ENCODE data around the gene CSRNP3.

DNA sequence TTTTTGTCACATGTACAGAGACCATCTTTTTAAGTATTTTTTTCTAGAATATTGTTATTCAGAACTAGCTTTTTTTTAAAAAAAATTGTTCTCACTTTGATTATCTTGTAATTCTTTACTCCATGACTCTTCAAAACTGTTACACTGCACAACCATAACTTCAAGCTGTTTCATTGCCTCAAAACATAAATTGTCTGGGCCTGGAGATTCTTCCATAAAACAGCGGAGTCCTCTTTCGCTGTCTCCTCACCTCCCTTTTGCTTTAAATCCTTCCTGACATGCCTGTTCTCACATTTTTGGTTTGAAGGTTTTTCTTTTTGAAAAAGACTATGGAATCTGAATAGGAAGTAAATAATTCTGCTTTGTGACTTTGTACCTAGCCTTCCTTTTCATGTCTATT is 197.9 kb downstream of the CSRNP3 start:
- TF ChIP-seq POLR2A (IDR thresholded peaks at IDR 0.05), result no peak
- TF ChIP-seq, protein P1, sequence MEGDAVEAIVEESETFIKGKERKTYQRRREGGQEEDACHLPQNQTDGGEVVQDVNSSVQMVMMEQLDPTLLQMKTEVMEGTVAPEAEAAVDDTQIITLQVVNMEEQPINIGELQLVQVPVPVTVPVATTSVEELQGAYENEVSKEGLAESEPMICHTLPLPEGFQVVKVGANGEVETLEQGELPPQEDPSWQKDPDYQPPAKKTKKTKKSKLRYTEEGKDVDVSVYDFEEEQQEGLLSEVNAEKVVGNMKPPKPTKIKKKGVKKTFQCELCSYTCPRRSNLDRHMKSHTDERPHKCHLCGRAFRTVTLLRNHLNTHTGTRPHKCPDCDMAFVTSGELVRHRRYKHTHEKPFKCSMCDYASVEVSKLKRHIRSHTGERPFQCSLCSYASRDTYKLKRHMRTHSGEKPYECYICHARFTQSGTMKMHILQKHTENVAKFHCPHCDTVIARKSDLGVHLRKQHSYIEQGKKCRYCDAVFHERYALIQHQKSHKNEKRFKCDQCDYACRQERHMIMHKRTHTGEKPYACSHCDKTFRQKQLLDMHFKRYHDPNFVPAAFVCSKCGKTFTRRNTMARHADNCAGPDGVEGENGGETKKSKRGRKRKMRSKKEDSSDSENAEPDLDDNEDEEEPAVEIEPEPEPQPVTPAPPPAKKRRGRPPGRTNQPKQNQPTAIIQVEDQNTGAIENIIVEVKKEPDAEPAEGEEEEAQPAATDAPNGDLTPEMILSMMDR (IDR thresholded peaks at IDR 0.05), result no peak

Data from uterus (tissue), 2 donors.